ENCODE measurements around the gene MBNL2. TPM values are rescaled to one million over a fixed set of nuclear protein-coding genes. Genes with fewer than 3 reads are reported as not detected.

The MBNL2 gene
- total RNA-seq, 1 donor from 2014 or later, result 43.7 TPM

DNA sequence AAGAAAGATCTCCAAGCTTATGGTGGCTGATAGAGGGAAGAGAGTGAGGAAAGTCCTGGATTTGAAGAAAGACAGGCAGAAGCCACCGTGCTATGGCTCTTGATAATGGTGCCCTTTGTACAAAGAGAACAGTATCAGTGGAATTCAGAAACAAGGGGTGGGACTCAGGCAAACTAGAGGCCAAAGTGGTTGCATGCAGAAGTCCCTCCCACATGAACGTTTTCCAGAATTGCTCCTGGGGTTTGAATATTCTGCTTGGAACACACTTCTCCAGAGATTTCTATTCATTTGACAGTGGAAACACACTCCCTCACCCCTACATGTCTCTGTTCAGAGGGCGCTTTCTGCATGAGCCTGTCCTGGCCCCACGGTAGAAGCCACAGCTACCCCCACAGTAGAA, 10.1 kb upstream of the MBNL2 start:
- H3K4me3 Mint-ChIP-seq, result no peak overlapping the region
- H3K4me1 Mint-ChIP-seq (ENCODE audit: unreplicated experiment), result peaks cover 7% of the 10 kb centered on the region
- no peak for DNase-seq (ENCODE audit: extremely low spot score, unreplicated experiment)
- TF ChIP-seq, protein P1, sequence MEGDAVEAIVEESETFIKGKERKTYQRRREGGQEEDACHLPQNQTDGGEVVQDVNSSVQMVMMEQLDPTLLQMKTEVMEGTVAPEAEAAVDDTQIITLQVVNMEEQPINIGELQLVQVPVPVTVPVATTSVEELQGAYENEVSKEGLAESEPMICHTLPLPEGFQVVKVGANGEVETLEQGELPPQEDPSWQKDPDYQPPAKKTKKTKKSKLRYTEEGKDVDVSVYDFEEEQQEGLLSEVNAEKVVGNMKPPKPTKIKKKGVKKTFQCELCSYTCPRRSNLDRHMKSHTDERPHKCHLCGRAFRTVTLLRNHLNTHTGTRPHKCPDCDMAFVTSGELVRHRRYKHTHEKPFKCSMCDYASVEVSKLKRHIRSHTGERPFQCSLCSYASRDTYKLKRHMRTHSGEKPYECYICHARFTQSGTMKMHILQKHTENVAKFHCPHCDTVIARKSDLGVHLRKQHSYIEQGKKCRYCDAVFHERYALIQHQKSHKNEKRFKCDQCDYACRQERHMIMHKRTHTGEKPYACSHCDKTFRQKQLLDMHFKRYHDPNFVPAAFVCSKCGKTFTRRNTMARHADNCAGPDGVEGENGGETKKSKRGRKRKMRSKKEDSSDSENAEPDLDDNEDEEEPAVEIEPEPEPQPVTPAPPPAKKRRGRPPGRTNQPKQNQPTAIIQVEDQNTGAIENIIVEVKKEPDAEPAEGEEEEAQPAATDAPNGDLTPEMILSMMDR (conservative IDR thresholded peaks at IDR 0.05), result no peak
- H3K27ac Mint-ChIP-seq, result peak overlapping the region; percentile 75
- H3K9me3 Mint-ChIP-seq, result peaks cover 8% of the 10 kb centered on the region
- no peaks in the 10 kb centered on the region for H3K27me3 Mint-ChIP-seq
- no peaks in the 10 kb centered on the region for H3K36me3 Mint-ChIP-seq

DNA sequence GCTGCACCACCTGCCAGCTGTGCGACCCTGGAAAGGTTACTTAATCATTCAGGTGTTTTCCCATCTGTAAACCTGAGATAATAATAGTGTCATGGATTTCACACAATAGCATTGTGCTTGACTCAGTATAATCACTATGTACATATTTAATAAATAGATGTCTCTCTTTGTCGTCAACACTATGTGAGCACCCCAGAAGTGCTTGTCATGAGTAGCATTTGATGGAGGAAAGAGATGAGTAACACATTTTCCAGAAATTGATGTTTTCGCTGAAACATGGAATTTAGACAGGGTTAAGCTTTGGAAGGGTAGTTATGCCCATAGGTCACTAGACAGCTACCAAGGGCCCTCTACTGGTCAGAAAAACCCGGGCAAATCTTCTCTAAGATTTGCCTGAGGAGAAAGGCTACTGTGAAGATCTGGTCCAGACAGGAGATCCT, 9.5 kb upstream of the MBNL2 start:
- no peaks in the 10 kb centered on the region for H3K27me3 Mint-ChIP-seq
- peak overlapping the region; percentile 57 for H3K27ac Mint-ChIP-seq
- TF ChIP-seq, protein P1 (conservative IDR thresholded peaks at IDR 0.05), result peak; percentile 43
- H3K4me3 Mint-ChIP-seq, result no peak overlapping the region
- peaks cover 7% of the 10 kb centered on the region for H3K4me1 Mint-ChIP-seq (ENCODE audit: unreplicated experiment)
- H3K36me3 Mint-ChIP-seq, result no peaks in the 10 kb centered on the region
- no peak for DNase-seq (ENCODE audit: extremely low spot score, unreplicated experiment)
- H3K9me3 Mint-ChIP-seq, result peaks cover 2% of the 10 kb centered on the region

DNA sequence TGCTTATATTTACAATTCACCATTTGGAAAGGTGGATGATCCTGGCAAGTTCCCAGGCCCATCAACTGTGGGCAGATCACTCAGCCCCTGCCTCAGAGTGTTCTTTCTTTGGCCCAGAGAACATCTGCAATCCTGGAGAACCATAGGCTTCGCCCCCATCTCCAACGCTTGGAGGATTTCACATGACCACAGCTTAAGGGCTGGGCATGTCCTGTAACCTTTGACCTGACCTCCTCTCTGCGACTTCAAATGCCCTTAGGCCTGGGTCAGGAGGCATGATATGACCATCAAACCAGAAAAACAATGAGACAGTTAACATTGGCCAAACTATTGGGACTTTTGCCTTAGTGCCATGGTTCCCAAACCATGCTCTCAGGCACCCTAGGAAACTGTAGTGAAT, 7.2 kb upstream of the MBNL2 start:
- Mint-ChIP-seq H3K9me3 (no peaks in the 10 kb centered on the region), H3K36me3 (no peaks in the 10 kb centered on the region), H3K4me1 (ENCODE audit: unreplicated experiment) (peaks cover 7% of the 10 kb centered on the region), H3K4me3 (no peak overlapping the region), H3K27me3 (no peaks in the 10 kb centered on the region), H3K27ac (no peak overlapping the region)
- no peak for DNase-seq (ENCODE audit: extremely low spot score, unreplicated experiment)
- TF ChIP-seq, protein P1 (conservative IDR thresholded peaks at IDR 0.05), result no peak

DNA sequence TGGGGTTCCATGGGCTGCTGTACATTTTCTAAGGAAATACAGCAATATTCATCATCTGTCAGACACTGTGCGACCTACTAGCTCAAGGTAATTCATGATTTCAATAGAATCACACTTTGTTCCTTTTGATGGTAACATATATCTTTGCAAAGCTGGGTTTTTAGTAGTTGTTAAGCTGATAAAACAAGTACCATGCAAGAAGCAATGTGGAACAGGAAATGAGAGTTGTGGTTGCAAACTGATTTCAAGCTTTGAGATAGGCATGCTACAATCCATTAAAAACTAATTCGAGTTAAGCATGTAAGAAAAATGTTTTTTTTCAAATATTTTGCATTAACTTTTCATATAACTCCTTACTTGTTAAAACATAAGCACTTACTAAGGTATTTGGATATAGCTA, 6.8 kb upstream of the MBNL2 start:
- Mint-ChIP-seq H3K27ac (no peak overlapping the region), H3K9me3 (no peaks in the 10 kb centered on the region), H3K36me3 (no peaks in the 10 kb centered on the region), H3K27me3 (no peaks in the 10 kb centered on the region), H3K4me1 (ENCODE audit: unreplicated experiment) (peaks cover 7% of the 10 kb centered on the region), H3K4me3 (no peak overlapping the region)
- TF ChIP-seq, protein P1 (conservative IDR thresholded peaks at IDR 0.05), result no peak
- DNase-seq (ENCODE audit: extremely low spot score, unreplicated experiment), result no peak

DNA sequence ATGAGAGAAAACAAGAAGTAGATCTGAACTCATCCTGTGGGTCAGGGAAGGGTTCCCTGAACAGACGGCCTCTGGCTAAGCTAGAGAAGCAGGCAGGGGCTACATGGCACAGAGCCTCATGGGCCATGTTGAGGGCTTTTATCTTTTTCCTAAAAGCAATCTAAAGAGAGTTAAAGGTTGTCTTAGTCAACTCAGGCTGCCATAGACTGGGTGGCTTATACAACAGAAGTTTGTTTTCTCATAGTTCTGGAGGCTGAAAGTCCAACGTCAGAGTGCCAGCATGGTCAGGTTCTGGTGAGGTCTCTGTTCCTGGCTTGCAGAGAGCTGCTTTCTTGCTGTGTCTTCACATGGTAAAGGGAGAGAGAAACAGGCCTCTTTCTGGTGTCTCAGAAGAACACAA, 2.9 kb upstream of the MBNL2 start:
- H3K4me3 Mint-ChIP-seq, result no peak overlapping the region
- H3K9me3 Mint-ChIP-seq, result no peaks in the 10 kb centered on the region
- TF ChIP-seq, protein P1 (conservative IDR thresholded peaks at IDR 0.05), result no peak
- H3K27ac Mint-ChIP-seq, result no peak overlapping the region
- H3K36me3 Mint-ChIP-seq, result no peaks in the 10 kb centered on the region
- no peaks in the 10 kb centered on the region for H3K27me3 Mint-ChIP-seq
- no peak for DNase-seq (ENCODE audit: extremely low spot score, unreplicated experiment)
- H3K4me1 Mint-ChIP-seq (ENCODE audit: unreplicated experiment), result peaks cover 9% of the 10 kb centered on the region
